Right lobe of liver (tissue), 6 donors: ENCODE measurements around the gene LIFR. TPM values are rescaled to one million over a fixed set of nuclear protein-coding genes. Genes with fewer than 3 reads are reported as not detected.

ENCODE experiments used
- ATAC-seq, 4 donors: fragments of 200-7000 bp; cut with Tn5 transposase; one replicate each; pipeline ENCODE4 v1.9.1; 2020; ENCODE audit warnings: mild to moderate bottlenecking in 4 of 4, moderate library complexity in 4 of 4
- DNase-seq, 3 donors: peaks; one replicate each; pipeline ENCODE4 v3.0.0-alpha.2; 2020
- H3K27ac ChIP-seq, 3 donors: fragments of 200-600 bp; one replicate each; pipeline ENCODE4 v1.8.0; 2022
- H3K27me3 ChIP-seq, 2 donors: fragments of 200-600 bp; one replicate each; pipeline ENCODE4 v1.8.0; 2022
- H3K36me3 ChIP-seq, 4 donors: fragments of 200-600 bp; sonication (generic) in 1 of 4; one replicate each; pipeline versions ENCODE4 v1.5.1 to v1.8.0; 2017 to 2022; ENCODE audit warnings: control low read depth in 1 of 4
- H3K4me1 ChIP-seq, 4 donors: fragments of 200-600 bp; sonication (generic) in 1 of 4; one replicate each; pipeline versions ENCODE4 v1.5.1 to v1.8.0; 2017 to 2022; ENCODE audit warnings: control low read depth in 1 of 4
- H3K4me3 ChIP-seq, 3 donors: fragments of 200-600 bp; one replicate each; pipeline ENCODE4 v1.8.0; 2022
- H3K9me3 ChIP-seq, 4 donors: fragments of 200-600 bp; sonication (generic) in 1 of 4; one replicate each; pipeline versions ENCODE4 v1.5.1 to v1.8.0; 2017 to 2022; ENCODE audit warnings: control low read depth in 1 of 4
- CTCF ChIP-seq, 4 donors: fragments of 200-600 bp in 3 of 4; fragments of 450-650 bp in 1 of 4; IDR thresholded peaks; one replicate each; pipeline versions ENCODE4 v1.5.1 to v1.8.0; 2016 to 2022; ENCODE audit warnings: antibody characterized with exemption in 4 of 4, mild to moderate bottlenecking in 2 of 4
- POLR2A ChIP-seq: fragments of 450-650 bp; IDR thresholded peaks from one replicate; pipeline ENCODE4 v1.6.1; 2017; ENCODE audit warnings: antibody characterized with exemption, mild to moderate bottlenecking
- WGBS: methylation state at CpG from one replicate; pipeline ENCODE4 v1.1.6; 2018; ENCODE audit warnings: low coverage, low lambda C conversion rate; ENCODE audit not compliant: insufficient coverage; ENCODE audit errors: missing lambda C conversion rate; 5-methylcytosine and 5-hydroxymethylcytosine counted together
- intact Hi-C, 2 donors: fragments of 100-400 bp; cut with DNase I; formaldehyde crosslinking; loops; one replicate each; pipeline versions ENCODE4 v1.11.2 to v1.14.1; 2022
- total RNA-seq, 6 experiments: library from RNA; depleted of rRNA in 2 of 6; stranded (reverse); fragments of >200 nt in 2 of 6; fragmentation: NEBNext Ultra II Directional in 3 of 6; extraction: Animal tissue kit (Norgen Biotek cat#: 25700) in 3 of 6; gene quantifications; one replicate each; pipeline versions ENCODE4 v1.1.0 to v1.2.4, GENCODE V29; 2016 to 2023
- donor health status: DM: no; HTN: yes; CAD: no.
- donor health status: DM: no; HTN: no; CAD: no.
- donor health status: DM: no; HTN: no; CAD: no.
- donor health status: DM: no; HTN: yes; CAD: no.
- donor health status: DM: no; HTN: yes; CAD: no.

The LIFR gene
- total RNA-seq, 6 experiments from 2014 or later: 14.3 to 52.1 (median 28.2) TPM

GRCh38 chr5:38473008-38473407 lies 83.4 kb downstream of the LIFR start:
- H3K4me3 ChIP-seq: no peak overlapping the region
- WGBS: 24% methylated on average over 6 of the region's 8 CpGs
- no peak overlapping the region for H3K27ac ChIP-seq
- intact Hi-C loops: no loop called here
- DNase-seq (no peak), ATAC-seq (peak in 3 of 4 donors; percentile 6 to 51 (median 43))
- no peaks in the 10 kb centered on the region for H3K27me3 ChIP-seq
- H3K4me1 ChIP-seq: no peaks in the 10 kb centered on the region
- no peak for TF ChIP-seq CTCF (IDR thresholded peaks at IDR 0.05)
- no peak for TF ChIP-seq POLR2A
- no peaks in the 10 kb centered on the region for H3K36me3 ChIP-seq
- no peaks in the 10 kb centered on the region for H3K9me3 ChIP-seq

- peak in 1 of 4 donors; percentile 6 for ATAC-seq
- WGBS: 93% methylated on average over 4 of the region's 7 CpGs
- no peak for DNase-seq
- no peak overlapping the region for H3K27ac ChIP-seq
- no peak overlapping the region for H3K4me3 ChIP-seq
- no peaks in the 10 kb centered on the region for H3K36me3 ChIP-seq
- H3K9me3 ChIP-seq: no peaks in the 10 kb centered on the region
- intact Hi-C loops: no loop called here
- H3K4me1 ChIP-seq: no peaks in the 10 kb centered on the region
- H3K27me3 ChIP-seq: no peaks in the 10 kb centered on the region
- TF ChIP-seq CTCF (IDR thresholded peaks at IDR 0.05) (no peak), POLR2A (no peak)
Observed at GRCh38 chr5:38472541-38472940, 83.9 kb downstream of the LIFR start.

- intact Hi-C loops: no loop called here
- Histone ChIP-seq H3K4me1 (no peaks in the 10 kb centered on the region), H3K9me3 (no peaks in the 10 kb centered on the region), H3K4me3 (no peak overlapping the region), H3K27ac (no peak overlapping the region), H3K27me3 (no peaks in the 10 kb centered on the region), H3K36me3 (no peaks in the 10 kb centered on the region)
- TF ChIP-seq CTCF (IDR thresholded peaks at IDR 0.05) (no peak), POLR2A (no peak)
- no peak for ATAC-seq
- WGBS: 78% methylated on average over 4 of the region's 4 CpGs
- DNase-seq: no peak
Observed at GRCh38 chr5:38471709-38472108, 84.7 kb downstream of the LIFR start.

GRCh38 chr5:38469707-38470267 lies 86.7 kb downstream of the LIFR start:
- no peaks in the 10 kb centered on the region for H3K9me3 ChIP-seq
- H3K4me3 ChIP-seq: no peak overlapping the region
- no peaks in the 10 kb centered on the region for H3K36me3 ChIP-seq
- ATAC-seq (no peak), DNase-seq (no peak)
- H3K4me1 ChIP-seq: no peaks in the 10 kb centered on the region
- H3K27ac ChIP-seq: no peak overlapping the region
- no peaks in the 10 kb centered on the region for H3K27me3 ChIP-seq
- TF ChIP-seq CTCF (IDR thresholded peaks at IDR 0.05): no peak
- TF ChIP-seq POLR2A: no peak
- intact Hi-C loops: no loop called here
- WGBS: 60% methylated on average over 3 of the region's 11 CpGs
